Measurements from ENCODE around the gene C1orf232. TPM values are rescaled to one million over a fixed set of nuclear protein-coding genes. Genes with fewer than 3 reads are reported as not detected.
A peak's percentile ranks its signal among the peaks of the same experiment; 100 is the strongest.

The C1orf232 gene
- total RNA-seq, 4 donors from 2014 or later: not detected

- H3K4me3 ChIP-seq: peak overlapping the region; percentile 29 to 47 (median 31)
- intact Hi-C loops (cut with DNase I): no loop called here
- TF ChIP-seq CTCF (IDR thresholded peaks at IDR 0.05) (no peak), EP300 (IDR thresholded peaks at IDR 0.05) (no peak), POLR2AphosphoS5 (IDR thresholded peaks at IDR 0.05) (peak in 1 of 2 donors; percentile 32), POLR2A (IDR thresholded peaks at IDR 0.05; ENCODE audit: low read depth) (no peak)
- H3K36me3 ChIP-seq: no peaks in the 10 kb centered on the region
- peaks cover 8 to 43% (median 9%) of the 10 kb centered on the region in 4 donors for H3K4me1 ChIP-seq
- H3K27ac ChIP-seq (replicated peaks in 1 of 4): peak overlapping the region; percentile 1 to 76 (median 34)
- H3K9me3 ChIP-seq: no peaks in the 10 kb centered on the region
- peaks cover 0 to 46% (median 2%) of the 10 kb centered on the region in 4 donors for H3K27me3 ChIP-seq
- no peak for DNase-seq (ENCODE audit: extremely low spot score)
- 35% methylated on average over 9 of the region's 12 CpGs for WGBS
These were observed 12.3 kb downstream of the C1orf232 start for GRCh38 chr1:26156285-26157038.

GRCh38 chr1:26155370-26156284, 13.1 kb downstream of the C1orf232 start:
- Histone ChIP-seq H3K27ac (replicated peaks in 1 of 4) (peak overlapping the region; percentile 1 to 76 (median 56)), H3K27me3 (peaks cover 0 to 48% (median 2%) of the 10 kb centered on the region in 4 donors), H3K4me1 (peaks cover under 1 to 36% (median under 1%) of the 10 kb centered on the region in 4 donors), H3K36me3 (no peaks in the 10 kb centered on the region), H3K9me3 (no peaks in the 10 kb centered on the region), H3K4me3 (peak overlapping the region; percentile 29 to 47 (median 31))
- peak; percentile 62 for TF ChIP-seq EP300 (IDR thresholded peaks at IDR 0.05)
- TF ChIP-seq POLR2A (IDR thresholded peaks at IDR 0.05; ENCODE audit: low read depth): no peak
- peak in 1 of 2 donors; percentile 51 for TF ChIP-seq POLR2AphosphoS5 (IDR thresholded peaks at IDR 0.05)
- TF ChIP-seq CTCF (IDR thresholded peaks at IDR 0.05): no peak
- intact Hi-C loops (cut with DNase I): no loop called here
- DNase-seq (ENCODE audit: extremely low spot score): no peak
- 69% methylated on average over 18 of the region's 21 CpGs for WGBS

DNA sequence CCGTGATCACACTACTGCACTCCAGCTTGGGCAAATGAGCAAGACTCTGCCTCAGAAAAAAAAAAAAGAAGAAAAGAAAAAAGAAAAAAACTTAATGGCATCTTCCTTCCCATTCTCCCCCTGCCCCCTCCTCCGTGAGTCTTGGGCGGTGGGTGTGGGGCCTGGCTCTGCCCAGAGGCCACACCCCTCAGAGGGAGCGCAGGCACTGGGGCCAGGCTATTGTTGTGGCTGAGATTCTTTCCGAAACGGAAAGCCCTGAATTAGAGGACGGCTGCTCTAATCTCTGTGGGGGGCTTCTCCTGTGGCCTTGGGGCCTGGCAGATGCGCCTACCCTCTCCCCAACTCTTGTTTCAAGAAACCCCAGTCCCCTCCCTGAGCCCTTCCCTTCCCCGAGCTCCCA, 14.0 kb downstream of the C1orf232 start:
- no peaks in the 10 kb centered on the region for H3K36me3 ChIP-seq
- 56% methylated on average over 9 of the region's 9 CpGs for WGBS
- intact Hi-C loops (cut with DNase I): no loop called here
- peak overlapping the region in 3 of 4 donors; percentile 51 to 76 (median 62) for H3K27ac ChIP-seq (replicated peaks in 1 of 4)
- TF ChIP-seq POLR2A (IDR thresholded peaks at IDR 0.05; ENCODE audit: low read depth): no peak
- TF ChIP-seq EP300 (IDR thresholded peaks at IDR 0.05): no peak
- TF ChIP-seq POLR2AphosphoS5 (IDR thresholded peaks at IDR 0.05): peak in 1 of 2 donors; percentile 42
- TF ChIP-seq CTCF (IDR thresholded peaks at IDR 0.05): no peak
- H3K4me3 ChIP-seq: no peak overlapping the region
- H3K4me1 ChIP-seq: peaks cover 0 to 30% (median 0%) of the 10 kb centered on the region in 4 donors
- H3K9me3 ChIP-seq: no peaks in the 10 kb centered on the region
- DNase-seq (ENCODE audit: extremely low spot score): no peak
- peaks cover 0 to 49% (median 2%) of the 10 kb centered on the region in 4 donors for H3K27me3 ChIP-seq

- TF ChIP-seq EP300 (IDR thresholded peaks at IDR 0.05): no peak
- no peak for TF ChIP-seq CTCF (IDR thresholded peaks at IDR 0.05)
- no peak for TF ChIP-seq POLR2A (IDR thresholded peaks at IDR 0.05; ENCODE audit: low read depth)
- no peak for TF ChIP-seq POLR2AphosphoS5 (IDR thresholded peaks at IDR 0.05)
- no peak for DNase-seq (ENCODE audit: extremely low spot score)
- Histone ChIP-seq H3K4me3 (no peak overlapping the region), H3K27me3 (peaks cover 0 to 49% (median 2%) of the 10 kb centered on the region in 4 donors), H3K9me3 (no peaks in the 10 kb centered on the region), H3K4me1 (peaks cover 0 to 24% (median 0%) of the 10 kb centered on the region in 4 donors), H3K36me3 (no peaks in the 10 kb centered on the region), H3K27ac (replicated peaks in 1 of 4) (no peak overlapping the region)
- WGBS: 50% methylated on average over 5 of the region's 5 CpGs
- intact Hi-C loops (cut with DNase I): no loop called here
These were observed 14.7 kb downstream of the C1orf232 start for GRCh38 chr1:26153966-26154532.

All from esophagus muscularis mucosa (tissue), 4 donors.